Measurements from ENCODE around the gene OOSP3. TPM values are rescaled to one million over a fixed set of nuclear protein-coding genes. Genes with fewer than 3 reads are reported as not detected.

Gene OOSP3
- total RNA-seq, 4 donors from 2014 or later = not detected

- DNase-seq (ENCODE audit: extremely low spot score) = no peak
- no peak overlapping the region for H3K27ac ChIP-seq (replicated peaks in 1 of 4)
- no peaks in the 10 kb centered on the region for H3K9me3 ChIP-seq
- intact Hi-C loops (cut with DNase I) = no loop called here
- TF ChIP-seq POLR2AphosphoS5 (IDR thresholded peaks at IDR 0.05) (no peak), POLR2A (IDR thresholded peaks at IDR 0.05; ENCODE audit: low read depth) (no peak), EP300 (IDR thresholded peaks at IDR 0.05) (no peak)
- TF ChIP-seq, protein P1, sequence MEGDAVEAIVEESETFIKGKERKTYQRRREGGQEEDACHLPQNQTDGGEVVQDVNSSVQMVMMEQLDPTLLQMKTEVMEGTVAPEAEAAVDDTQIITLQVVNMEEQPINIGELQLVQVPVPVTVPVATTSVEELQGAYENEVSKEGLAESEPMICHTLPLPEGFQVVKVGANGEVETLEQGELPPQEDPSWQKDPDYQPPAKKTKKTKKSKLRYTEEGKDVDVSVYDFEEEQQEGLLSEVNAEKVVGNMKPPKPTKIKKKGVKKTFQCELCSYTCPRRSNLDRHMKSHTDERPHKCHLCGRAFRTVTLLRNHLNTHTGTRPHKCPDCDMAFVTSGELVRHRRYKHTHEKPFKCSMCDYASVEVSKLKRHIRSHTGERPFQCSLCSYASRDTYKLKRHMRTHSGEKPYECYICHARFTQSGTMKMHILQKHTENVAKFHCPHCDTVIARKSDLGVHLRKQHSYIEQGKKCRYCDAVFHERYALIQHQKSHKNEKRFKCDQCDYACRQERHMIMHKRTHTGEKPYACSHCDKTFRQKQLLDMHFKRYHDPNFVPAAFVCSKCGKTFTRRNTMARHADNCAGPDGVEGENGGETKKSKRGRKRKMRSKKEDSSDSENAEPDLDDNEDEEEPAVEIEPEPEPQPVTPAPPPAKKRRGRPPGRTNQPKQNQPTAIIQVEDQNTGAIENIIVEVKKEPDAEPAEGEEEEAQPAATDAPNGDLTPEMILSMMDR (IDR thresholded peaks at IDR 0.05) = no peak
- H3K36me3 ChIP-seq = no peaks in the 10 kb centered on the region
- H3K27me3 ChIP-seq = no peaks in the 10 kb centered on the region
- no peaks in the 10 kb centered on the region for H3K4me1 ChIP-seq
- 91% methylated on average over 3 of the region's 3 CpGs for WGBS
- H3K4me3 ChIP-seq = no peak overlapping the region
Measured at GRCh38 chr11:59938718-59939117, 60.1 kb downstream of the OOSP3 start.

DNA sequence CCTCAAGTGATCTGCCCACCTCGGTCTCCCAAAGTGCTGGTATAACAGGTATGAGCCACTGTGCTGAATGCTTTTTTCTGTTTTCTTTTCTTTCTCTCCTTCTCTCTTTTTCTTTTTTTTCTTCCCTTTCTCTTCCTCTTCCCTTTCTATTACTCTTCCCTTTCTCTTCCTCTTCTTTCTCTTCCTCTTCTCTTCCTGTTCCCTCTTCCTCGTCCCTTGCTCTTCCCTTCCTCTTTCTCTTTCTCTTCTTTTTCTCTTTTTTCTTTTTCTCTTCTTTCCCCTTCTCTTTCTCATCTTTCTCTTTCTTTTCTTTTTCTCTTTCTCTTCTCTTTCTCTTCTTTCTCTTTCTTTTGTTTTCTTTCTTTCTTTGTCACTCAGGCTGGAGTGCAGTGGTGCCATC lies 60.9 kb downstream of the OOSP3 start:
- TF ChIP-seq POLR2A (IDR thresholded peaks at IDR 0.05; ENCODE audit: low read depth) = no peak
- TF ChIP-seq EP300 (IDR thresholded peaks at IDR 0.05) = no peak
- TF ChIP-seq, protein P1 (IDR thresholded peaks at IDR 0.05) = no peak
- TF ChIP-seq POLR2AphosphoS5 (IDR thresholded peaks at IDR 0.05) = no peak
- WGBS = 88% methylated on average over 2 of the region's 2 CpGs
- Histone ChIP-seq H3K27ac (replicated peaks in 1 of 4) (no peak overlapping the region), H3K36me3 (no peaks in the 10 kb centered on the region), H3K27me3 (no peaks in the 10 kb centered on the region), H3K4me3 (no peak overlapping the region), H3K9me3 (no peaks in the 10 kb centered on the region), H3K4me1 (peaks cover 0 to 5% (median 3%) of the 10 kb centered on the region in 4 donors)
- DNase-seq (ENCODE audit: extremely low spot score) = no peak
- intact Hi-C loops (cut with DNase I) = no loop called here

- no peak overlapping the region for H3K27ac ChIP-seq (replicated peaks in 1 of 4)
- DNase-seq (ENCODE audit: extremely low spot score) = no peak
- intact Hi-C loops (cut with DNase I) = no loop called here
- H3K4me3 ChIP-seq = no peak overlapping the region
- no peaks in the 10 kb centered on the region for H3K9me3 ChIP-seq
- H3K36me3 ChIP-seq = no peaks in the 10 kb centered on the region
- TF ChIP-seq POLR2A (IDR thresholded peaks at IDR 0.05; ENCODE audit: low read depth) (no peak), EP300 (IDR thresholded peaks at IDR 0.05) (no peak), POLR2AphosphoS5 (IDR thresholded peaks at IDR 0.05) (no peak)
- TF ChIP-seq, protein P1 (IDR thresholded peaks at IDR 0.05) = no peak
- H3K4me1 ChIP-seq = peaks cover 0 to 12% (median 8%) of the 10 kb centered on the region in 4 donors
- no peaks in the 10 kb centered on the region for H3K27me3 ChIP-seq
- 76% methylated on average over 4 of the region's 4 CpGs for WGBS
Measured at GRCh38 chr11:59941091-59941490, 62.5 kb downstream of the OOSP3 start.

DNA sequence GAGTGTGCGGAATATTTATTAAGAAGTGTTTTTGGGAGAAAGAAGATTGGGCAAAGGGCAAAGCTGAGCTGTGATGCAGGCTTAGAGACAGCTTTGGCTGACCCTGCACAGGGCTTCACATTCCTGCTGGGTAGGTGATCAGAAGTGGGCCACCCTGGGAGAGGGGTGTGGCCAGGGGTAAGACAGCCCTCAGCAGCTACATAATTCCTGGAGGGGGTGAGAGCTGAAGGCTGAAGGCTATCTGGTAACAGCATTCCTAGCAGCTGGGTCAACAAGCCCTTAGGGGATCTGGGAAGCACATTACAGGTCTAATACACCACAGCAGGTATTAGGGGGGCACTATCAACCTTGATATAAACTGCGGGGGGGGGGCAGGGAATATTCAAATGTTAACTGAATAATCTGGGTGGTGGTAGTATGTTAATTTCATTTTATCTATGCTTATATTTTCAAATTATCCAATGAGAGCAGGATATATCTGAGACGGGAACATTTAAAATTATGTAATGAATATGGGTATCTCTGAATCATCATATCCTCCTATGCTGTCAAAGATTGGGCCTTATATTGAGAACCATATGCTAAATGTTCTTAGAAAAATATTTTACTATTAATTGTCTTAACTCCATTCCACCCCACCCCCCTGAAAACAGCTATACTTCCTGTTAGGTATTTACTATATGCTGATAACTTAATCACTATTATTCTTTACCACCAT lies 65.6 kb downstream of the OOSP3 start:
- DNase-seq (ENCODE audit: extremely low spot score) = no peak
- TF ChIP-seq EP300 (IDR thresholded peaks at IDR 0.05) (no peak), POLR2AphosphoS5 (IDR thresholded peaks at IDR 0.05) (no peak)
- TF ChIP-seq, protein P1 (IDR thresholded peaks at IDR 0.05) = no peak

GRCh38 chr11:59944720-59945119 lies 66.1 kb downstream of the OOSP3 start:
- Histone ChIP-seq H3K27ac (replicated peaks in 1 of 4) (no peak overlapping the region), H3K9me3 (no peaks in the 10 kb centered on the region), H3K27me3 (no peaks in the 10 kb centered on the region), H3K4me3 (no peak overlapping the region), H3K36me3 (no peaks in the 10 kb centered on the region), H3K4me1 (peaks cover 0 to 12% (median 8%) of the 10 kb centered on the region in 4 donors)
- 34% methylated on average over 2 of the region's 2 CpGs for WGBS
- TF ChIP-seq POLR2A (IDR thresholded peaks at IDR 0.05; ENCODE audit: low read depth) (no peak), POLR2AphosphoS5 (IDR thresholded peaks at IDR 0.05) (no peak), EP300 (IDR thresholded peaks at IDR 0.05) (no peak)
- TF ChIP-seq, protein P1 (IDR thresholded peaks at IDR 0.05) = no peak
- intact Hi-C loops (cut with DNase I) = no loop called here
- no peak for DNase-seq (ENCODE audit: extremely low spot score)

More for the DNA sequence above, 65.6 kb downstream of the OOSP3 start:
- Histone ChIP-seq H3K9me3 (no peaks in the 10 kb centered on the region), H3K27ac (replicated peaks in 1 of 4) (no peak overlapping the region), H3K4me1 (peaks cover 0 to 12% (median 8%) of the 10 kb centered on the region in 4 donors), H3K36me3 (no peaks in the 10 kb centered on the region), H3K4me3 (no peak overlapping the region), H3K27me3 (no peaks in the 10 kb centered on the region)
- 90% methylated on average over 3 of the region's 3 CpGs for WGBS
- intact Hi-C loops (cut with DNase I) = no loop called here

Data from esophagus muscularis mucosa (tissue), 4 donors.